Stimulated activated CD4-positive, alpha-beta T cell treated with anti-CD3 and anti-CD28 coated beads, TNF-alpha, amount 100 ng/mL, for 24 hours (primary cell): Measurements from ENCODE around the gene IRGQ.

Source experiments
- DNase-seq, 3 experiments: peaks; one replicate each; pipeline ENCODE4 v3.0.0-alpha.2; 2020; ENCODE audit warnings: low read depth in 3 of 3

Gene IRGQ

DNA sequence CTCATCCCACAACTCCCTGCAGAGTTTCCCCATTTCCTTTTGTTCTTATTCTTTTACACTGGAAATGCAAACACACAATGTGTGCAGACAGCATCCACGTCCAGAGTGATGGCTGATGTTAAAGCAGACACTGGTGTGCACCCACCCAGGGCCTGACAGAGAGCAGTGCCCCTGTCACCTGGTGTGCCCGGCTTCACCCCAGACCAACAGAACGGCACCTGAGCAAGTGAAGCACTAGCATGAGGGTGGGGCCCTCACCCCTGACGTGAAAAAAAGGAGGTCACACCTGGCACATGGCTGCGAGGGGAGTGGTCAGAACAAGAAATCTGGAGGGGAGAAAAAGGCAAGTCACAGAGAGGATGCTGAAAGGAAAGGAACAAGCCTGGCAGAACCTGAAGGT, 50.7 kb downstream of the IRGQ start:
- DNase-seq = no peak

DNA sequence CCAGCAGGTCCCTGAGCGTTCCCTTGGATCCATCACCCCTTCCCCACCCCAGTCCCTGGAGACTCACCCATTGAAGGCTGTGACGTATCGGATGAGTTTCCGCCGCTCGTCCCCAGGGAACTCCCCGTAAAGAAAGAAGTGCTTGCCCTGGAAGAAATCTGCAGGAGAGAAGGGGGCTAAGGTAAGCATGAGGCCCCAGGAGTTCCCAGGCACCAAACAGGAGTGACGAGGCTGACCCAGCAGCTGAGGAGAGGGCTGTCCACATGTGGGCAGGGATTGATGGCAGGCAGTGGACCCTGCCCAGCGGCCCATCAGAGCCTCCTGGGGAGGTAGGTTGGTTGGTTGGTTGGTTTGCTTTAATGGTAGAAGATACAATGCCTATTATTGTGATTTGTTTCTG, 51.9 kb downstream of the IRGQ start:
- no peak for DNase-seq

DNA sequence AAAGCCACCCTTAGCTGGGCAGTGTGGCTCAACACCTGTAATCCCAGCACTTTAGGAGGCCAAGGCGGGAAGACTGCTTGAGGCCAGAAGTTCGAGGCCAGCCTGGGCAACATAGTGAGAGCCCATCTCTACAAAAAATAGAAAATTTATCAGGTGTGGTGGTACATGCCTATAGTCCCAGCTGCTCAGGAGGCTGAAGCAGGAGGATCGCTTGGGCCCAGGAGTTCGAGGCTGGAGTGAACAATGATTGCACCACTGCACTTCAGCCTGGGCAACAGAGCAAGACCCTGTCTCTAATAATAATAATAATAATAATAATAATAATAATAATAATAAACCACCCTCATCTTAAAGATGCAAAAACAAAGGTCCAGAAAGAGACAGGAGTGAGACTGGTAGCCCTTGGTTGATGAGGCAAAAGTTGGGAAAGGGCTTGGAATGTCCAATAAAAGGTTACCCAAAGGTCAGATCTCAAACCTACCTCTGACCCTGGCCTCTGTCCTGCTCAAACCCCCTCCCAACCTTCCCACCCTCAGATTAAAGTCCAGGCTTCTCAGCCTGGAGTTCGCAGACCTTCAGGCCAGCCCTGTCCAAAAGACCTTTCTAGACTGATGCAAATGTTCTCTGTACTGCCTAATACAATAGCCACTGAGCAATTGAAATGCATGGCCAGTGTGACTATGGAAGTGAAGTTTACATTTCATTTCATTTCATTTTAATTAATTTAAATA, 53.8 kb downstream of the IRGQ start:
- no peak for DNase-seq

DNA sequence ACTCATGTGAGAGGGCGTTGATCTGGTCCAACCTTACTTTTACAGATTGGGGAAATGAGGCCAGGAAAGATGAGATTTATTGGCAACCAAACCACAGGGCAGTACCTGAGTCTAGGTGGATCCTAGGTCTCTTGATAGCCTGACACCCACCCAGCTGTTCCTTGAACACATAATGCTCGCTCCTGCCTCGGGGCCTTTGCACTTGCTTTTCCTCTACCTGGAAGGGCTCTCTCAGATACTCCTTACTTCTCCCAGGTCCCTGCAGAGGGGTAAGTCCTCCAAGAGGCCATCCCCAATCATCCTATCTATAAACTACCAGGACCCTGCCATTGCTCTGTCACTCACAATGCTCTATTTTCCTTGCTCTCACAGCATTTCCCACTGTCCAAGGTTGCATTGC, 55.6 kb downstream of the IRGQ start:
- DNase-seq = no peak

DNA sequence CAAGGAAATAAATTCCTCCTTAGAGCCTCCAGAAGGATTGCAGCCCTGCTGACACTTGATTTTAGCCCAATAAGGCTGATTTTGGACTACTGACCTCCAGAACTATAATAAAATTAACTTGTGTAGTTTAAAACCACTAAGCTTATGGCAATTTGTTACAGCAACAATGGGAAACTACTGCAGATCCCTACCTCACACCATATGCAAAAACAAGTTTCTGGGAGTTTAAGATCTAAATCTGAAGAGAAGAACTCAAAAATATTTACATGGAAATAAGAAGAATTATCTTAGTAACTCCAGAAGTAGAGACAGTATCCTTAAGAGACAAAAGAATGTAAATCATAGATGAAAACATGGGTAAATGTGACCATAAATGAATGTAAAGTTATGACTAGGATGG, 57.0 kb downstream of the IRGQ start:
- no peak for DNase-seq

DNA sequence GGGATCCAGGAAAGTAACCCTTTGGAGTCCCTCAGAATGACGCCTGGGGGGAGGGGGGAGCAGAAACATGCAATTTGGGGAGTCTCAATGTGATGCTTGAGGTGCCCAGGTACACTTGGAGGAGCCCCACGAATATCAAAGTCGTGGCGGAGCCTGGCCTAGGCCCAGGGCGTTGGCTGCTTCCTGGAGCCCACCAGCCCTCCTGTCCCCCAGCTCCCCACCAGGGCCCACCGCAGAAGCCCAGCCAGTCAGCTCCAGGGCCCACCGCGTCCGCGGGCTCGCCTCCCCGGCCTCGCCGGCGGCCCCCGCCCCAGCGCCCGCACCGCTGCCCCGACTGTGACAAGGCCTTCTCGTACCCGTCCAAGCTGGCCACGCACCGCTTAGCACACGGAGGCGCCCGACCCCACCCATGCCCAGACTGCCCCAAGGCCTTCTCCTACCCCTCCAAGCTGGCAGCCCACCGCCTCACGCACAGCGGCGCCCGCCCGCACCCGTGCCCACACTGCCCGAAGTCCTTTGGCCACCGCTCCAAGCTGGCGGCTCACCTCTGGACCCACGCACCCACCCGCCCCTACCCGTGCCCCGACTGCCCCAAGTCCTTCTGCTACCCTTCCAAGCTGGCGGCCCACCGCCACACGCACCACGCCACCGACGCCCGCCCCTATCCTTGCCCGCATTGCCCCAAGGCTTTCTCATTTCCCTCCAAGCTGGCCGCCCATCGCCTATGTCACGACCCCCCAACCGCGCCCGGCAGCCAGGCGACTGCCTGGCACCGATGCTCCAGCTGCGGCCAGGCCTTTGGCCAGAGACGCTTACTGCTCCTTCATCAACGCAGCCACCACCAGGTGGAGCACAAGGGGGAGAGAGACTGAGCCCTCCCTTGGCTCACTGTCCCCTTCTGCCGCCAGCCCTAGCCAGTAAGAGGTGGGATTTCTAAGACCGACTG, 60.8 kb downstream of the IRGQ start:
- no peak for DNase-seq
